BJ (cell line): ENCODE measurements around the gene DTYMK. TPM values are rescaled to one million over a fixed set of nuclear protein-coding genes. Genes with fewer than 3 reads are reported as not detected.

Source experiments
- CTCF ChIA-PET: fragments of 350-600 bp; formaldehyde crosslinking; extraction: SDS; loops from one replicate; lab custom pipeline; 2021; ENCODE audit warnings: antibody characterized with exemption, inconsistent platforms; lab: Yijun Ruan, JAX
- POLR2A ChIA-PET: fragments of 300-600 bp; sonication (Branson Sonifier 250); formaldehyde crosslinking; extraction: SDS; loops from one replicate; lab custom pipeline; 2021; ENCODE audit warnings: antibody characterized with exemption; lab: Charles Lee
- DNase-seq: peaks from one replicate; pipeline ENCODE4 v3.0.0-alpha.2; 2011; ENCODE audit warnings: low read depth
- H3K27me3 ChIP-seq: 2 replicates; pipeline ENCODE4 v1.6.0; 2011; ENCODE audit warnings: low read length; ENCODE audit not compliant: control insufficient read depth, insufficient read depth
- H3K36me3 ChIP-seq: 2 replicates; pipeline ENCODE4 v1.5.1; 2011; ENCODE audit warnings: low read length; ENCODE audit not compliant: control insufficient read depth, insufficient read depth
- H3K4me3 ChIP-seq: 2 replicates; pipeline ENCODE4 v1.5.1; 2011; ENCODE audit warnings: low read depth, mild to moderate bottlenecking, control low read depth, low read length
- CTCF ChIP-seq: IDR thresholded peaks from 2 replicates; pipeline ENCODE4 v1.5.1; 2011; ENCODE audit warnings: low read depth, mild to moderate bottlenecking, control low read depth, inconsistent platforms, low read length, moderate library complexity; ENCODE audit not compliant: insufficient read depth
- polyA plus RNA-seq: library from polyadenylated mRNA; depleted of rRNA; stranded (reverse); fragments of >200 nt; gene quantifications from 2 replicates; pipeline ENCODE4 v1.2.3, GENCODE V29; 2011; rRNA removed

Gene DTYMK
- polyA plus RNA-seq, 1 experiment: 43.8 TPM

GRCh38 chr2:241632478-241633325 is 53.9 kb downstream of the DTYMK start:
- no peak for DNase-seq
- peaks cover 15% of the 10 kb centered on the region for H3K36me3 ChIP-seq
- TF ChIP-seq CTCF: no peak
- ChIA-PET CTCF (no interaction called here), POLR2A (no interaction called here)
- no peaks in the 10 kb centered on the region for H3K27me3 ChIP-seq
- H3K4me3 ChIP-seq: no peak overlapping the region

GRCh38 chr2:241629762-241630435 is 56.7 kb downstream of the DTYMK start:
- ChIA-PET CTCF (no interaction called here), POLR2A (no interaction called here)
- peaks cover 16% of the 10 kb centered on the region for H3K36me3 ChIP-seq
- no peak for DNase-seq
- no peak overlapping the region for H3K4me3 ChIP-seq
- TF ChIP-seq CTCF: no peak
- H3K27me3 ChIP-seq: no peaks in the 10 kb centered on the region

GRCh38 chr2:241627675-241628074 is 58.9 kb downstream of the DTYMK start:
- Histone ChIP-seq H3K36me3 (peaks cover 5% of the 10 kb centered on the region), H3K27me3 (no peaks in the 10 kb centered on the region), H3K4me3 (no peak overlapping the region)
- ChIA-PET CTCF (no interaction called here), POLR2A (no interaction called here)
- no peak for TF ChIP-seq CTCF
- no peak for DNase-seq

Other genes with a start within 250 kb of the DTYMK start
- 232 and 386 TPM in 2 replicates for gene STK25, start 178.2 kb downstream of the DTYMK start, polyA plus RNA-seq
- gene BOK, start 128.1 kb downstream of the DTYMK start, polyA plus RNA-seq: 29.4 and 42.9 TPM in 2 replicates
- gene THAP4, start 49.7 kb downstream of the DTYMK start, polyA plus RNA-seq: 33.8 and 50.4 TPM in 2 replicates
- gene ATG4B, start 49.1 kb downstream of the DTYMK start, polyA plus RNA-seq: 79.8 and 122 TPM in 2 replicates
- 24.2 and 27.0 TPM in 2 replicates for gene ING5, start 15.2 kb upstream of the DTYMK start, polyA plus RNA-seq
- 8.0 and 16.1 TPM in 2 replicates for gene D2HGDH, start 47.8 kb upstream of the DTYMK start, polyA plus RNA-seq
- not detected in 2 replicates for gene GAL3ST2, start 90.0 kb upstream of the DTYMK start, polyA plus RNA-seq
- gene NEU4, start 122.4 kb upstream of the DTYMK start, polyA plus RNA-seq: not detected in 2 replicates
- not detected in 2 replicates for gene PDCD1, start 172.1 kb upstream of the DTYMK start, polyA plus RNA-seq
- not detected in 2 replicates for gene RTP5, start 182.9 kb upstream of the DTYMK start, polyA plus RNA-seq